ENCODE measurements around the gene LRRC73.

The LRRC73 gene

GRCh38 chr6:43509142-43509983 lies 783 bp downstream of the LRRC73 start (continued):
- TF ChIP-seq ZNF148 (tag by site-specific recombination; IDR thresholded peaks at IDR 0.05; ENCODE audit: borderline replicate concordance) (no peak), ZBTB8A (tag by site-specific recombination; IDR thresholded peaks at IDR 0.05) (no peak), ZNF473 (tag by site-specific recombination; IDR thresholded peaks at IDR 0.05) (no peak), ZNF280C (tag by site-specific recombination; IDR thresholded peaks at IDR 0.05) (no peak), ZBTB20 (tag by site-specific recombination; IDR thresholded peaks at IDR 0.05) (peak; percentile 65; the same call in 1 of the 2 replicates), ZBTB48 (tag by site-specific recombination; IDR thresholded peaks at IDR 0.05) (no peak), ZNF449 (tag by site-specific recombination; IDR thresholded peaks at IDR 0.05) (peak; percentile 63; the same call in 1 of the 2 replicates), ZBTB10 (tag by site-specific recombination; IDR thresholded peaks at IDR 0.05) (peak; percentile 75; the same call in 1 of the 2 replicates), ZNF146 (tag by site-specific recombination; IDR thresholded peaks at IDR 0.05) (no peak), CTCF (tag by site-specific recombination; IDR thresholded peaks at IDR 0.05) (peak; percentile 72), MYNN (tag by site-specific recombination; IDR thresholded peaks at IDR 0.05; ENCODE audit: borderline replicate concordance) (no peak), ZNF169 (tag by site-specific recombination; IDR thresholded peaks at IDR 0.05) (no peak), ZNF2 (tag by site-specific recombination; IDR thresholded peaks at IDR 0.05) (peak; percentile 58)

Data from HEK293 (cell line).